NCI-H146 (cell line): Measurements from ENCODE around the gene SHISA6.

ENCODE experiments used
- DNase-seq: peaks from one replicate; lab custom pipeline; 2025; lab: John Stamatoyannopoulos, UW

The SHISA6 gene

DNA sequence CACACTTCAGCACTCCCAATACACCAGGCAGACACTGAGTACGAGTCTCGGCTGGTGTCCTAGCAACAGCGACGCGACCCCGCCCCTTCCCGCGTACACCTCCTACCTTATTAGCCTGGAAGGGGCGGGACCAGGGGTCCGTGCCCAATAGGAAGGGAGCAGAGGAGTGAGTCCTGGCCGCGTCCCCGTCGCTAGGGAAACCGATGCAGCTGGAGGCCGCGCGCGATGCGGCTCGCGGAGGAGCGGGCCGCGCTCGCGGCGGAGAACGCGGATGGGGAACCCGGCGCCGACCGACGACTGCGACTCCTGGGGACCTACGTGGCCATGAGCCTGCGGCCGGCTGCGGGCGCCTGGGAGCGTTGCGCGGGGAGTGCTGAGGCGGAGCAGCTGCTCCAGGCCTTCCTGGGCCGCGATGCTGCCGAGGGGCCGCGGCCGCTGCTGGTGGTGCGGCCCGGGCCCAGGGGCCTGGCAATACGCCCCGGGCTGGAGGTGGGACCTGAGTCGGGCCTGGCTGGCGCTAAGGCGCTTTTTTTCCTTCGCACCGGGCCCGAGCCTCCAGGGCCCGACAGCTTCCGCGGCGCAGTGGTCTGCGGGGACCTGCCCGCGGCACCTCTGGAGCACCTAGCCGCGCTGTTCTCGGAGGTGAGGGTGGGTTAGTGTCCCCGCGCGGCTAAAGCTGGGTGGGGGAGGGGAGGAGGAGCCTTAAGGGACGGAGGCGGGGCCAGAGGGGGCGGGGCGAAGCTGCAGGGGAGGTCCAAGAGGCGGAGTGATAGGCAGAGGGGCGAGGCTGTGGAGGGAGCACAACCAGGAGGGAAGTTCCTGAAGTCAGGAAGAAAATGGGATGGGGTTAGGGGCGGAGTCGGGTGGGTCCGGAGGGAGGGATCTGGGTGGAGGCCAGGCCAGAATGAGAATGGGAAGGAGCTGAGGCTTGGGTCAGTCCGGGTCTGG is 357.5 kb downstream of the SHISA6 start, which contains the start of gene DNAH9:
TSS of gene DNAH9 (plus strand) at position 197 of the 948 bp plus-strand sequence. CDS start at position 226, 29 bp downstream.
- DNase-seq, result peak; percentile 80

DNA sequence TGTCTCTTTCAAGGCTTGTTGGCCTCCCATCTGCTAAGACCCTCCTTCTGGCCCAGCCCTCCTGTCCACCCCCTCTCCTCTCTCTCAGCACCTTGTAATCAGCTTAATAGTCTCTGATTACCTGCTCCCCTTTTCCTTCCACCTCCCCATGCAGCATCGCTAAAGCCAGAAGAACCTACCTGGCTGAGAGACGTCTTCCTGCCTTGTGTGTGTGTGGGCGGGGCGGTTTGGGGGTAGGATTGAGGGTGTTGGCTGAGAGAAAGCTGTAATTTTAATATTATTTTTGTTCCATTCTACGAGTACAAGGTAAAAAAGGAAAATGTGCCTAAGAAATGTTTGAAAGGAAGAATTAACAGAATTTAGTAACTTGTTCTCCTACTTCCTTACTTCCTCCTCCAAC is 360.6 kb downstream of the SHISA6 start:
- no peak for DNase-seq

GRCh38 chr17:11608396-11608795 is 367.4 kb downstream of the SHISA6 start:
- DNase-seq, result no peak

DNA sequence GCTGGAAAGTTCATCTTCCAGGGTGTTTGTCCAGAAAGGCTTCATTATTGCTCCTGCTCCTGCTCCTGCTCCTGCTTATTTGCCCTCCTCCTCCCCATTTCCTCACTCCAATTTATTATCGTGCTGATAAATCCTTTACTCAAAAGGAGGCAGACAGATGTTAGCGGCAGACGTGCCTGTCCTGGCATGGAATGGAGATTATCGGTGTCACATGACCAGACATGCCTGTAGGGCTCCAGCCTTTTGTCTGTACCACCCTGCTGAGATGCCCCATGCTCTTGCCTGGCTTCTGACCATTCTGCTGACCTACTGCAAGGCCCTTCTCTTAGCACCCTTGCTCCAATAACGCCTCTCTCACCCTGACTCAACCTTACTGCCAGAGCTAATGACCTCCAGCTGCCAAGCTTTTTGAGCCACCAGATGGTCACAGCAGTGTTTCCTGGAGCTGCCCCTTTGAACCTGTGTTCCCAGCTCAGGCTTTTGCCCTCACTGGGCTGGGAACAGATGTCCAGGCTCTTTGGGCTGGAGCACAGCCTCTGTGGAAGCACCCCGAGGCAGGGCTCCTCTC is 370.1 kb downstream of the SHISA6 start:
- no peak for DNase-seq

DNA sequence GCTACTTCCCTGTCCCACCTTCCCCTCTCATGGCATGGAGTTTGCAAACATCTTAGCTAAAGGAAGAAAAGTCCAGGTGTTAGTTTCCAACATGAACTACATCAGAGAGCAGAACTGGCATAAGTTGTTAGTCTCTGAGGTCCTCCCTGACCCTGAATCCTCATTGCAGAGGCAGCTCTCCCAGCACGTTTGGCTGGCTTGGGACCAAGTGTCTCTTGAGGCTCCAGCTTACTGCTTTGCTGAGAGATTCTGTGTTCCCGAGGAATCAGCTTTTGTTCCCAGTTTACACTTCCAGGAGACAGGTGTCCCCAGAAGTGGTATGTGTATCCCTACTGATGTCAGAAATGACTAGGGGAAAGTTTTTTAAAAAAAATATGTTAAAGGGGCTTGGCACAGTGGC is 371.9 kb downstream of the SHISA6 start:
- no peak for DNase-seq
